Measurements from ENCODE around the gene SYT5. TPM values are rescaled to one million over a fixed set of nuclear protein-coding genes. Genes with fewer than 3 reads are reported as not detected.

Gene SYT5
- total RNA-seq, 1 donor from 2014 or later = not detected

- no peaks in the 10 kb centered on the region for H3K36me3 ChIP-seq
Observed at GRCh38 chr19:55160986-55161365, 19.1 kb downstream of the SYT5 start.

GRCh38 chr19:55160128-55160985 lies 19.7 kb downstream of the SYT5 start:
- no peaks in the 10 kb centered on the region for H3K4me1 ChIP-seq
- no peak overlapping the region for H3K4me3 ChIP-seq

More at GRCh38 chr19:55160986-55161365, 19.1 kb downstream of the SYT5 start:
- Histone ChIP-seq H3K27me3 (peaks cover 26% of the 10 kb centered on the region), H3K4me1 (no peaks in the 10 kb centered on the region), H3K9me3 (no peaks in the 10 kb centered on the region), H3K27ac (no peak overlapping the region), H3K4me3 (no peak overlapping the region)
- no peak for TF ChIP-seq CTCF (IDR thresholded peaks at IDR 0.05)
- intact Hi-C loops (cut with DNase I) = no loop called here
- no peak for DNase-seq (ENCODE audit: low spot score in 2 of 2)

GRCh38 chr19:55158848-55159749 lies 21.0 kb downstream of the SYT5 start:
- Histone ChIP-seq H3K27me3 (peaks cover 32% of the 10 kb centered on the region), H3K36me3 (no peaks in the 10 kb centered on the region), H3K4me1 (no peaks in the 10 kb centered on the region), H3K9me3 (no peaks in the 10 kb centered on the region), H3K27ac (no peak overlapping the region), H3K4me3 (no peak overlapping the region)
- no peak for DNase-seq (ENCODE audit: low spot score in 2 of 2)
- intact Hi-C loops (cut with DNase I) = no loop called here
- TF ChIP-seq CTCF (IDR thresholded peaks at IDR 0.05) = no peak

More at GRCh38 chr19:55160128-55160985, 19.7 kb downstream of the SYT5 start:
- Histone ChIP-seq H3K36me3 (no peaks in the 10 kb centered on the region), H3K9me3 (no peaks in the 10 kb centered on the region), H3K27me3 (peaks cover 27% of the 10 kb centered on the region), H3K27ac (no peak overlapping the region)
- peak; percentile 49 to 70 (median 64) for TF ChIP-seq CTCF (IDR thresholded peaks at IDR 0.05)
- intact Hi-C loops (cut with DNase I) = no loop called here
- peak; percentile 25 to 86 for DNase-seq (ENCODE audit: low spot score in 2 of 2)

GRCh38 chr19:55158423-55158822 lies 21.7 kb downstream of the SYT5 start:
- DNase-seq (ENCODE audit: low spot score in 2 of 2) = no peak
- Histone ChIP-seq H3K4me3 (no peak overlapping the region), H3K9me3 (no peaks in the 10 kb centered on the region), H3K27me3 (peaks cover 32% of the 10 kb centered on the region), H3K27ac (no peak overlapping the region), H3K4me1 (no peaks in the 10 kb centered on the region), H3K36me3 (no peaks in the 10 kb centered on the region)
- TF ChIP-seq CTCF (IDR thresholded peaks at IDR 0.05) = no peak
- intact Hi-C loops (cut with DNase I) = no loop called here

- TF ChIP-seq CTCF (IDR thresholded peaks at IDR 0.05) = no peak
Observed at GRCh38 chr19:55157064-55157908, 22.8 kb downstream of the SYT5 start, which contains the start of gene TNNI3. TNNI3 (minus strand) TSS chr19:55157732; CDS start chr19:55157589, 143 bp downstream.

More at GRCh38 chr19:55157064-55157908, 22.8 kb downstream of the SYT5 start, which contains the start of gene TNNI3:
- DNase-seq (ENCODE audit: low spot score in 2 of 2) = no peak
- no peak within 1 kb of the TSS for H3K27ac ChIP-seq
- no peaks in the 10 kb centered on the region for H3K9me3 ChIP-seq
- H3K4me1 ChIP-seq = no peaks in the 10 kb centered on the region
- no peak within 1 kb of the TSS for H3K4me3 ChIP-seq
- H3K36me3 ChIP-seq = no peaks in the 10 kb centered on the region
- H3K27me3 ChIP-seq = peaks cover 30% of the 10 kb centered on the region
- intact Hi-C loops (cut with DNase I) = no loop called here
